ENCODE data around the gene UBL4A. TPM values are rescaled to one million over a fixed set of nuclear protein-coding genes. Genes with fewer than 3 reads are reported as not detected.

UBL4A gene
- 10 to 100 TPM; 26.7 to 32.6 (median 30.1) TPM for total RNA-seq

DNA sequence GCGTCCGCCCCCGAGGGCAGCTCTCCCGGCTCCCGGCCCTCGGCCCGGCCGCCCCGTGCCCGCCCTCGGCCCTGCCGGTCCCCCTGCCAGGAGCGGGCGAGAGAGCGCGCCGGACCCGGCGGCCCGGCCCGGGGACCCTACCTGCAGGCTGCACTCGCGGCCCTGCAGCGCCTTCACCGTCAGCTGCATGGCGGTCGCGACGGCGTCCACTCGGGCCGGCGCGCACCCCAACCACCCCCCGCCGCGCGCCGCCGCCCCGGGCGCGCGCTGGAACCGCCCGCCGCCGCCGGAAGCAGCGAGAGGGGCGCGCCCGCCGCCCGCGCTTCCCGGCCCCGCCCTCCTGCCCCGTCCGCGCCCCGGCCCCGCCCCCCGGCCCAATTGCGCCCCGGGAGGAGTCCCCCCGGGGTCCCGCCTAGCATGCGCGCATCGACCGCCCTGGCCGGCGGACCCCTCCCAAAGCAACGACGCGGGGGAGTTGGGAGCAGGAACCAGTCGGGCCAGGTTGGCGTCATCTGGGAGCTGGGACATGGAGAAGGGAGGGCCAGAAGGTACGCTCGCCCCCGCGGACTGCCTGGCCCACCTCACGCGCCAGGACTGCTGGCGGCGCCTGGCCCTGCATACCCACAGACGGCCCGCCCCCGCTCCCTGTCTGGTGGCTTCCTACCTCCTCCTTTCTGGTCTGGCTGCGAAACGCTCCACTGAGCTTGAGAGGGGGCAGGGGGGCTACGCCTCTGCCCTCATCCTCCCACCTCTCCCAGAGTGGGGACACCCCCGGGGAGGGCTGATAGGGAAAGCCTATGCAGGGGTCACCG is at the start of gene UBL4A:
TSS of gene UBL4A (minus strand) at position 220 of the 812 bp plus-strand sequence. CDS start at position 189, 31 bp downstream.
- TF ChIP-seq, protein P1, sequence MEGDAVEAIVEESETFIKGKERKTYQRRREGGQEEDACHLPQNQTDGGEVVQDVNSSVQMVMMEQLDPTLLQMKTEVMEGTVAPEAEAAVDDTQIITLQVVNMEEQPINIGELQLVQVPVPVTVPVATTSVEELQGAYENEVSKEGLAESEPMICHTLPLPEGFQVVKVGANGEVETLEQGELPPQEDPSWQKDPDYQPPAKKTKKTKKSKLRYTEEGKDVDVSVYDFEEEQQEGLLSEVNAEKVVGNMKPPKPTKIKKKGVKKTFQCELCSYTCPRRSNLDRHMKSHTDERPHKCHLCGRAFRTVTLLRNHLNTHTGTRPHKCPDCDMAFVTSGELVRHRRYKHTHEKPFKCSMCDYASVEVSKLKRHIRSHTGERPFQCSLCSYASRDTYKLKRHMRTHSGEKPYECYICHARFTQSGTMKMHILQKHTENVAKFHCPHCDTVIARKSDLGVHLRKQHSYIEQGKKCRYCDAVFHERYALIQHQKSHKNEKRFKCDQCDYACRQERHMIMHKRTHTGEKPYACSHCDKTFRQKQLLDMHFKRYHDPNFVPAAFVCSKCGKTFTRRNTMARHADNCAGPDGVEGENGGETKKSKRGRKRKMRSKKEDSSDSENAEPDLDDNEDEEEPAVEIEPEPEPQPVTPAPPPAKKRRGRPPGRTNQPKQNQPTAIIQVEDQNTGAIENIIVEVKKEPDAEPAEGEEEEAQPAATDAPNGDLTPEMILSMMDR (IDR thresholded peaks at IDR 0.05; ENCODE audit: low read depth) = no peak

DNA sequence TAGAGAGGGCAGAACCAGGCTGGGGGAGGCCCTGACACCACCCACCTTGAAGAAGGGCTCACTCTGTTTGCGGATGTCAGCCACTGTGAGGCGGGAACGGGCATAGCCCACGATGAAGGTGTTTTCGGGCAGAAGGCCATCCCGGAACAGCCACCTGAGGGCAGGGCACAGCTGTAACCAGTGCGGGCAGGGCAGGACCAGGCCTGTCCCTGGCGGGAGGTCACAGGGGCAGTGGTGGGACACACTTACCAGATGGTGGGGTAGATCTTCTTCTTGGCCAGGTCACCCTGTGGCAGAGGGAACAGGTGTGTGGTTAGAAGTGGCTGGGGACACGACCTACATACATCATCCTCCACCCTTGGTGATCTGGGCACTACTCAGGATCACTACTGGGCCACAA is 49.5 kb upstream of the UBL4A start:
- TF ChIP-seq, protein P1 (IDR thresholded peaks at IDR 0.05; ENCODE audit: low read depth) = no peak

DNA sequence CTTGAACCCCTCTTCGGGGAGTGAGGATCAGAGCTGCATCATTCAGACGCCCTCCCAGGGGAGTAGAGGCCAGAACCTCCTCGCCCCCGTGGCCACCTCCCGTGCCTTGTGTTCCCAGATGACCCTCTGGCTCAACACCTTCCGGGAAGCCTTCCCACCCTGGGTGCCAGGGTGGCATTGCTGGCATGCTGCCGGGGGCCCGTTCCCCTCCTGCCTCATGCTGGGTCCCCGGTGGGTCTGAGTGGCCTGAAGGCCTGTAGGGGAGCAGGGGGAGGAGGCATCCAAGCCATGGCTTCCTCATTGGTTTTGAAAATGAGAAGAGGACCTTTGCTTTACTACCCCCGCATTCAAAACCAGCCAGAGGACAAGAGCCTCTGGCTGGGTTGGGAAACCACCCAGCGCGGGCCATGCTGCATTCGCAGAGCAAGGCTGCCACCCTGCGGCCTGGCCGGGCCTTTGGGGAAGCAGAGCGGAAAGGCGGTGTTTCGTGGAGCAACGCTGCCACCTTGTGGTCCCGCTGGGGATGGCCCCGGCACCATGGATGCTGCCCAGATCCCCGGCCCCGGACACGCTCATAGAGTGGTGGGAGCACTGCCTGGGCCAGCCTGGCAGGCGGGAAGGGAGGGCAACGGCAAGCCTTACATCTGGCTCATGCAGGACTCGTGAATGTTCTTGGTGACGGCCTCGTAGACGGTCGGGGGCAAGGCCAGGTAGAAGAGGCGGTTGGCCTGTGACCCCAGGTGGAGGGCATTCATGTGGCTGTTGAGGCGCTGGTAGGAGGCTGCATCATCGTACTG is 48.3 kb upstream of the UBL4A start:
- TF ChIP-seq, protein P1 (IDR thresholded peaks at IDR 0.05; ENCODE audit: low read depth) = no peak

DNA sequence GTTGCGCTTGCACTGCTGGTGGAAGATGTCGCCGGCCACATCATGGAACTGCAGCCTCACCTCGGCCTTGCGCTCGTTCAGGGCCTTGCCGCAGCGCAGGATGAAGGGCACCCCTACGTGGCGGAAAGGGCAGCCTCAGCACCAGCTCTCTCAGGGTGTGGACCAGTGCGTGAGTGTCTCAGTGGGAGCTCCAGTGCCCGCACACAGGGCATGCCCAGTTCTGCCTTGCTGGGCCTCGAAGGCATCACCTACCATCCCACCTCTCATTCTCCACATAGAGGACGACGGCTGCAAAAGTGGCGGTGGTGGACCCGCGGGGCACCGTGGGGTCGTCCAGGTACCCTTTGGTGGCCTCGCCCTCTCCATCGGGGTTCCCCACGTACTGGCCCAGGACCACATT is 46.3 kb upstream of the UBL4A start:
- TF ChIP-seq, protein P1 (IDR thresholded peaks at IDR 0.05; ENCODE audit: low read depth) = no peak

DNA sequence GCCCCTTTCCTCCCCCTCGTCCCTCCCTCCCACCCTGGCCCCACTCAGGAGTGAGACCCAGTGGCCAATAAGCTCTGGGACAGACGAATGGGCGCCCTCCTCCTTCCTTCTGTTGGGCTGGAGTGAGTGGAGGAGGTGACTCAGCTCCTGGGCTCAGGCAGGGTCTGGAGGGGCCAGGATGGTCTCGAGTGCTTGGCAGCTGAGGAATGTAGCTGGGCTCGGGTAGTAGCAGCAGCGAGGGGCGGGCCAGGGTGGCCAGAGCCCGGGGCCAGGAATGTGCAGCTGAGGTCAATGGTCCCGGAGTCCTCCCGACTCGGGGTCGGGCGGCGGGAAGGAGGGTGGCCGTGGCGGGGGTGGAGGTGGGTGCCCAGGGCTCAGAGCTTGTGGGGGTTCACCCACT is 45.2 kb upstream of the UBL4A start:
- TF ChIP-seq, protein P1 (IDR thresholded peaks at IDR 0.05; ENCODE audit: low read depth) = no peak

DNA sequence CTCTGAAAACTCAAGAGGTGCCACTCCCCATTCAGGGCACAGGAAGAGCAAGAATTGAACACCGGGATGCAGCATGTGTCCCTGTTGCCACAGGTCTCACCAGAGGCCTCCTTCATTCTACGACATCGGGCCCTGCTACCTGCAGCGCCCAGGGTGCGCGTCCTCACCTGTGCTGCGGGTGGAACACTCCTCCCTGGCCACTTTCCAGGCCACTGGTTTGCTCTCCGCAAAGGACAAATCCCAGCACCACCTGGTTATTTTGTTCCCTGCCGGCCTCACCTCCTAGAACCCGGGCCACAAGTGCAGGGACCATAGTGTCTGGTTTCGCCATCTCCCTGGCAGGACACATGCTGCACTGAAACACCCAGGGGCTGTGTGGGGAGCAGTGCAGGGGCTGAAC is 43.9 kb upstream of the UBL4A start:
- TF ChIP-seq, protein P1 (IDR thresholded peaks at IDR 0.05; ENCODE audit: low read depth) = no peak

DNA sequence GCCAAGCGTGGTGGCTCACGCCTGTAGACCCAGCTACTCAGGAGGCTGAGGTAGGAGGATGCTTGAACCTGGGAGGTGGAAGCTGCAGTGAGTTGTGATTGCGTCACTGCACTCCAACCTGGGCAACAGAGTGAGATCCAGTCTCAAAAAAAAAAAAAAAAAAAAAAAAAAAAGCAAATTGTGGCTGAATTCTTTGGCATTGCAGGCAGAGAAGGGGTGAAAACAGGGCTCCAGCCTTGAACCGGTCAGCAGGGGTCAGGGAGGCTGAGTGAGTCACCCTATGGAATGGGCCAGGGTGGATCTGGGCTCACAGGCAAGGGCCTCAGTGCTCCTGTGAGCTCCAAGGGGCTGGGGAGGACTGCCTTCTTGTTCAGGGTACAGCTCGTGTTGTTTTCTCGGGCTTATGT is 42.8 kb upstream of the UBL4A start:
- TF ChIP-seq, protein P1 (IDR thresholded peaks at IDR 0.05; ENCODE audit: low read depth) = no peak
